NCI-H1436 treated with DMSO at 0.1 percent for 48 hours (cell line): ENCODE data around the gene ANO2.
"Not testable (repeated sequence)": the region's sequence is repeated elsewhere in the genome, so short reads cannot be mapped to it uniquely, and the experiment has no call there.

Experiments
- DNase-seq: peaks from one replicate; lab custom pipeline; 2025; lab: John Stamatoyannopoulos, UW

Gene ANO2

DNA sequence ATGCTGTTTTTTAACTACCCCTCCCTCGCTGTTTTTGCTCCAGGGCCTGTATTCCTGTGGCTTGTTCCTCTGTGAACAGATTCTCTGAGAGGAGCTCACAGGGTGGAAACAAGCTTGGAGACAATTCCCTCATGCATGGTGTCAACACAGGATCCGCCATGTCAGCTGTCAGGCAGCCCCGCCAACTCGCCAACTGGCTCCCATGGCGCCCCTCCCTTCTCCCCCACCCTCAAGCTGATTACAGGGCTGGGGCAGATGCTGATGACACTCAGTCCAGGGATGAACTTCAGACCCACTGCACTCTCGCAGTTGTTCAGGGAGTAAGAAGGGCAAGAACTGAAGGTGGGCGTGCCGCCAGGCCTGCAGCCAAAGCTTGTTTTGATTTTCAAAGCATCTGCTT lies 283.2 kb downstream of the ANO2 start:
- no peak for DNase-seq

DNA sequence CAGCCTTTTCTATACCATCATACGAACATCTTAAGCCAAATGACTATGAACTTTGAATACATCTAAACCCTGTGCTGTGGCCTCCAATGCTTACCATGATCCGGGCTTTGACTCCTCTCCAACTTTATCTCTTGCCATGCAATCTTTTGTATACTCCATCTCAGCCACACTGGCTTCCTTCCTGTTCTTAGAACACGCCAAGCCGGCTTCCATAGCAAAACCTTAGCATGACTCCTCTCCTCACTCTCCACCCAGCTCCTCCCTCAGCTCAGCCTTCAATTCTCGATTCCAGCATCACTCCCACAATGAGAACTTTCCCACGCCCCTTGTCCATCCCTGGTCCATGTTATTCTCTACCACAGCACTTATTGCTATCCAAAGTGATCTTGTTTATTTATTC lies 284.8 kb downstream of the ANO2 start:
- no peak for DNase-seq

DNA sequence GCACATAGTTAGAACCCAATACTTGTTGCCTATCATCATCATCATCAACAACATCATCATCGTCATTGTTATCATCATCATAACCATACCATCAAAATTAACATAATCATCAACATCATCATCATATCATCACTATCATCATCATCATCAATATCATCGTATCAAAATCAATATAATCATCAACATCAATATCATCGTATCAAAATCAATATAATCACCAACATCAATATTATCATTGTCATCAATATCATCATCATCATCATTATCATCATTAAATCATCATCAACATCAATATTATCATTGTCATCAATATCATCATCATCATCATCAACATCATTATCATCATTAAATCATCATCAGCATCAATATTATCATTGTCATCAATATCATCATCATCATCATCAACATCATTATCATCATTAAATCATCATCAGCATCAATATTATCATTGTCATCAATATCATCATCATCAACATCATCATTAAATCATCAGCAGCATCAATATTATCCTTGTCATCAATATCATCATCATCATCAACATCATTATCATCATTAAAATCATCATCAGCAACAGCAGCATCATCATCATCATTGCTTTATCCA lies 286.6 kb downstream of the ANO2 start:
- DNase-seq: not testable (repeated sequence)

DNA sequence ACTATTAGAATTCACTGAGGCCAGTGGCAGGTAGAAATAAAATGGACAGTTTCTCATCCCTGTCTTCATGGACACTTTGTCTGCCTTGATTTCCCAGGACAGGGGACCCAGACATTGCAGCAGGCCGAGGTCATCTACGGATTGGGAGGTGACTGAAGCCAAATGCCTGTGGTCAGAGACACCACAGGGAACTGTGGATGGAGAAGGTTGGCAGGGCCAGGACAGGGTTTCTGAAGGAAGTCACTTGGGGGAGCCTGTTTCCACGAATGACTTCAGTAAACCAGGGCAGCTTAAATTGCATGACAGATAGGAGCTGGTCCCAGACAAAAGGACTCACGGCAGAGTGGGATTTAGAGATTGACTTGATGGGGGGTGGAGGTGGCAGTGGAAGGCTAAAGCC lies 288.2 kb downstream of the ANO2 start:
- no peak for DNase-seq

DNA sequence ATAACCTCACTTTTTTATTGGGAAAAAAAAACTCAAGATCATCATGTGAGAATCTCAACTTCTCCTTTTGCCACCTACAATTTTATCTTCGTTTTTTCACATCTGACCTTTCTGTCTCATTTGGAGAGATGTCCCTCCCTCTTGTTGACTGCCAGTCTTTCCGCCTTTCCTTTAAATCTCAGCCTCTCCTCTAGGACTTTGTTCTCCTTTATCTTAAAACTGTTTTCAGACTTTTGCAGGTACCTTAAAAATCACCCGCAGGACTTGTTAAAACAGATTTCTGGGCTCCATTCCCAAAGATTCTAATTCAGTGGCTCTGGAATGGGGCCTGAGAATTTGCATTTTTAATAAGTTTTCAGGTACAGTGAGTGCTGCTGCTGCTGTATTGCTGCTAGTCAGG lies 289.9 kb downstream of the ANO2 start:
- no peak for DNase-seq

DNA sequence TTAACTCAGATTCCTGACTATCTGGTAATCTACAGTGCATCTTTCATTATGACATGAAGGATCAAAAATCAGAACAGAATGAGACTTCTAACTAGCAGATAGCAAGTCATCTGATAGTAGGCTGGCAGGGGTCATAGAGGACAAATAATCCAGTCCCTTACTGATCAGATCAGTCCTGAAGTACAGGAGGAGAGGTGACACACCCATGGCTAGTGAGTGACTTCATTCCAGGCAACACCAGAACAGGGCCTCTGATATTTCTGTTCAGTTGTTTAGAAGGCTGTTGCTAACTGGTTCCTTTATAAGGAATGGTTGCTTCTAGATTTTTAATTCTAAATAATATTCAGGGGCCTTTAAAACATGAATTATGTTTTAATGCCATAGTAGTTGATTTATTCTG lies 291.0 kb downstream of the ANO2 start:
- DNase-seq: no peak

DNA sequence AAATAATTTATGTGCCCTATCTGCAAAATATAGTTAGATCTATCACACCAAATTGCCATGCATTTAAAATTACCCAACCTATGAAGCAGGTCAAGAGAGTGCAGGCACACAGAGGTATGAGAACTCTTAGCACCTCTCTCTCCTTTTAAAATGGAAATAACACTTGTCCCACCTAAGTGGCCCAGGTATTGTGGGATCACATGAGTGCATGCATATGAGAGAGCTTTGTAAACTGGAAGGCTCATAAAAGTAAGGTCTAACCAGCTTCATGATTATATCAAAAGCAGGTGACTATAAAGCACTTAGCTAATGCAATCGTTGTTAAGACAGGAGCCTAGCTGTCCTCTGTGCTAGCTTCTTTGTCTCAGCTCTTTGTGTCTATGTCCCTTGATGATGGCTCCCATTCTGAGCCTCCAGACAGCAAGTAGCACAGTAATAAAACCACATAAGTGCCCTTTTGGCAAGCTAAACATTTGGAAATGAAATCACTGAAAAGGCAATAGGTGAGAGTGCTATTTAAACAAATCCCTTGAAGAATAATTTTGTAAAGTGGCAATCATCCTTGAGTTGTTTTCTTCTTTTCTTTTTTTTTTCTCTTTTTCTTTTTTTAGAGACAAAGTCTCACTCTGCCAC lies 294.1 kb downstream of the ANO2 start:
- DNase-seq: peak; percentile 2

DNA sequence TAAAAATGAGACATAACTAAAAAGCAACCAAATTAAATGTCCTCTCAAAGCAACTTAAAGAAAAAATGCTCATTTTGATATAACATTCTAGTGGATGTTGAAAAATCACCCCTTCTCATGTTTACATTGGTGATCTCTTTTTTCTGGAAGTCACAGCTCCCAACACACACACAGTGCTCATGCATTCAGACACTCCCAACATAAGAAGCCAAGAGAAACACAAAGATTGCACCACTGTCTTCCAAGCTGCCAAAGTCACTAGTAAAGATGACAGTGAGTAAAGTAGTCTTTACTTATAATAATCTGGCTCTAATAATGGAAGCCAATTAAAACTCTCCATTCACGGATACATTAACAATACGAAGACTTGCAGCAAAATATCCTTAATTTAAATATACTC lies 294.8 kb downstream of the ANO2 start:
- no peak for DNase-seq

DNA sequence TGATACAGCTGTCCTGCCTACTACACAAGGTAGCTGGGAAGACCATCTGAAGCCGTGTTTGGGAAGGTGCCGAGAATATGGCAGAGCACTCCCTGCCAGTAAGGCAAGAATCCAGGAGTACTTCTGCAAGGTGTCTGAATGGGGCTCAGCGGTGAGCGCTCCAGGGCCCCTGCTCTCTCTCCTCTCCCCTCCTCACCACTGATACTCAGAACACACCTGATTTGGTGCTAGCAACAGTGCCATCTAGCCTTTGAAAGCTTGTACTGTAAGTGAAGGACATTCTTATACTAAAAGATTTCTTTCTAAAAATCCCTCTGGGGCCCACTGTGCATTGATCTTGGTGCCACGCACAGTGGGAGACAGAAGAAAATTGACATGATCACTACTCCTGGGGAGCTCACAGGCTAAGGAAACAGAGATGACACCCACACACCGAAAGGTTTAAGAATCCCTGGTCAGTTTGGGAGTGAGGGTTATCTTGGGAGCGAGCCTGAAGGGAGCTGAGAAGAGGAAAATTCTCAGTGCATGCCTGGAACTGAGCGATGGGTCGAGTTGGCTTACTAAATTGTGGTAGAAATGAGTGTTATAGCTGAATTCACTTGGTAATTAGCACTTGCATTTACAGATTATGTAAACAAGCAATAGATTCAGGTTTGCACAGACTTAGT lies 296.2 kb downstream of the ANO2 start:
- no peak for DNase-seq

DNA sequence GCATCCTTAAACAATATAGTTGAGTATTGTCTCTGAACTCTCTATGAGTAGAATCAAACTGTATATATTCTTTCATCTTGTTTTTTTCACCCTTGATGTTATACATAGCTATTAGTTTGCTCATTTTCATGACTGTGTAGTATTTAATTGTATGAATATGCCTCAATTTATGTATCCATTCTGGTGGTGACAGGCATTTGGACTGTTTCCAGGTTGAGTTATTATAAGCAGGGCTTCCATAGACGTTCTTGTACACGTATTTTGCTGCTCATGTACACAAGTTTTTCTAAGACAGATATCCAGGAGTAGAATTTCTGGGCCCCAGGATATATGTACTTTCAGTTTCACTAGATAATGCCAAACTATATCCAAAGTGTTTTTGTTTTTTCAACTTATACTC lies 301.8 kb downstream of the ANO2 start:
- no peak for DNase-seq

DNA sequence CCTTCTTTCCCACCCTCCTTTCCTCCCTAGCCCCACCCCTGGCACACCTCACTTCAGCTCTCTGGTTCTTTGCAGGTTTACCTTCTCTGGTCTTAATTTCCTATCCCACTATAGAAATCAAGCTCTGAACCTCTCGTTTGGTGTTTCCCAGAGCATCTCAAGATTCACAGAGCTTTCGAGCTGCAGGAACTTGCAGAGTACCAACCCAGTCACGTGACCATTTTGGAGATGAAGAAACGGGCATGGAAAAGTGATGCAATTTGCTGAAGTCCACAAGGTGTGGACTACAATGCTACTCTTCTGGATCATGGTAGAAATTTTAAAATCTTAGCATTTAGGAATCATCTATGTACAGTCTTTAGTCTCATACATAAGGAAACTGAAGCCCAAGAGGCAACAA lies 307.4 kb downstream of the ANO2 start:
- no peak for DNase-seq

DNA sequence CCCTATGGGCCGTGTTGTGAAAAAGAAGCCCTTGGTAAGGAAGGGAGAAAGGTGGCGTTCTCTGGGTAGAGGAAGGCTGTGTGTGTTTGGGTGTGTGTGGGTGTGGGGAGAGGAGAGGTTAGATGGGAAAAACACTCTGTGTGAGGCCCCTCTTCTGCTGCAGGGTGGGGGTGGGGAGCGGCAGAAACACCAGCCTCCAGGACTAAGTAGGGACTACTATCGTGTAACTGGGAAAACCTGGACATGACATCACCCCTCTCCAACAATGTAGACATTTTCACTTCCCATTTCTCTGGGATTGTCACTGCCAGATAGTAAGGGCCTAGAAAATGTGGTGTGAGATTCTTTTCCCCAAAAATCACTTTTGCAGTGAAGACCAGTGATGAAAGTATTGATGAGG lies 308.2 kb downstream of the ANO2 start:
- no peak for DNase-seq

DNA sequence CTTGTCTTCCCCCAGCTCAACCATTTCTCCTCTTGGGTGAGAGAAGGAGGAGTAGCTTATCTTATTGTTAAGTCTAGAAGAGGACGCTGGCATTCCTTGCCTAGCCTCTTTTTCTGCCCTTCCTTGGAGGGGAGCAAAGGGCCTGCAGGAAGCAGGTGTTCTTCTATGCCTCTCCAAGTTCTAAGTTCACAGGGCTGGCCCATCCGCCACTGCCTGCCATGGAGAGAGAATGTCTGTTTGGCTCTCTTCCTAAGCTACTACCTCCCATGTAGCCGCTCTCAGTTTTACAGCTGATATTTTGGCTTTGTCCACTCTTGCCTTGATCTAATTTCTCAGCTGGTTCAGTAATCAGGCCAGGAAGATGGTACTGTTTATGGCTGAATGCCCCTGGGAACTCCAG lies 312.0 kb downstream of the ANO2 start:
- no peak for DNase-seq

DNA sequence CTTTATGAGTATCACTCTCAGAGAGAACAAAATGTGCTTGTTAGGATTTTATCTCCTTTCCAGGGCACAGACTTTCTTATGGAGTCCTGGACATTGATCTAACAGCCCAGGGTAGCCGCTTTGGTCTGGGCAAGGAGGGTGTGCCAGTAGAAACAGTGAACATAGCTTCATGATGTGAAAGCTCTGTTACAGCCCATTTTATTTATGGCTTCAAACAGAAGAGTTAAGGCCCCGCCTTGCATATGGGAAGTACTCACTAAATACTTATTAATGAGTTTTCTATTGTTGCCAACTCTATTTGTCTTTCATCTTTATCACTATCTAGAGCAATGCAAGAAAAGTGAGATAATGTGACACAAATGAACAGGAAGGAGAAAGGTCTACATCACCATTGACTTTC lies 312.6 kb downstream of the ANO2 start:
- no peak for DNase-seq

DNA sequence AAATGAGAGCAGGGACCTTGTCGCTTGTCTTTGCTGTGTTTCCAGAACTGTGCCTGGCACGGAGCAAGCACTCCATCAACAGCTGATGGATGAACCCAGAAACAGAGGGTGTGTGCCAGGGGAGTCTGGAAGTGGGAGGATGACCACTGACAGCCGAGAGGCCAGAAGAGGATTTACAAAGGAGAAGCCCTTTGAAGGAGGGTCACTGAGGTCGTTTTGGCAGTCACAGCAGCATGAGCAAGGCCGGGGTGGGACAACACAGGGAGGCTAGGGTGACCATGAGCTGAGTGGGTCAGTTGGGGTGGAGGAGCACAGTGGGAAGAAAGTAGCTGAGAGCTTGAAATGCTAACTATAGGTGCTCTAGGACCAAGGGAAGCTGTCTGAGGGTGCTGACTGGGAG lies 313.6 kb downstream of the ANO2 start:
- no peak for DNase-seq

DNA sequence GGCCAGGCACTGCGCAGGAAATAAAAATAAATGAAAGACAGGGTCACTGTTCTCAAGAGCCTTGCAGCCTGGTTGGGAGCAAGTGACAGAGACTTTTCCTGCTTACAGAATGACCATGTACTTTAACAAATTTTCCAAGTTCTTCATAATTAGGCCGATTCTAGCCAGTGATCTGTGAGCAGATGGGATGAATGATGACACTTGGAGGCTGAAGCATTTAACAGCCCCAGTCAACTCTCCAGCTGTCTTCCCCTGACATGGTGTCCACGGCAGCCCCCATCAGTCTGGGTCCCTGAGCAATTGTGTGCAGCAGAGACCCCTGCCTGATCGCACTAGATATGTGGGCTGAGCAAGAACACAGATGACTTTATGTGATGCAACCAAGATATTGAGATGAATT lies 314.3 kb downstream of the ANO2 start:
- no peak for DNase-seq

DNA sequence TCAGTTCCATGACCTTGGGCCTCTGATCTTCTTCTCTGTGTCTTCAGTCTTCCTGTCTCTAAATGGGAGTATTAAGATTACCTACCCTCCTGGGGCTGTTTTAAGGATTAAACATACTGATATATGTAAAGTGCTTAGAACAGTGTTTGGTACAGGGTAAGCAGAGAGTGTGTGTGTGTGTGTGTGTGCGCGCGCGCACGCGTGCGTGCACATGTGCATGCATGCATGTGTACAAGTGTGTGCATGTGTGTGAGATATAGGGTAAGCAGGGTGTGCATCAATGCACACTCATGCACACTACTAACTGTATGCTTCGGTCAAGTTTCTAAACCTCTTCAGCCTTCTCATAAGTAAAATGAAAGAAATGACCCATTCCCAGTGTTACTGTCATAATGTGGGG lies 316.6 kb downstream of the ANO2 start:
- no peak for DNase-seq

DNA sequence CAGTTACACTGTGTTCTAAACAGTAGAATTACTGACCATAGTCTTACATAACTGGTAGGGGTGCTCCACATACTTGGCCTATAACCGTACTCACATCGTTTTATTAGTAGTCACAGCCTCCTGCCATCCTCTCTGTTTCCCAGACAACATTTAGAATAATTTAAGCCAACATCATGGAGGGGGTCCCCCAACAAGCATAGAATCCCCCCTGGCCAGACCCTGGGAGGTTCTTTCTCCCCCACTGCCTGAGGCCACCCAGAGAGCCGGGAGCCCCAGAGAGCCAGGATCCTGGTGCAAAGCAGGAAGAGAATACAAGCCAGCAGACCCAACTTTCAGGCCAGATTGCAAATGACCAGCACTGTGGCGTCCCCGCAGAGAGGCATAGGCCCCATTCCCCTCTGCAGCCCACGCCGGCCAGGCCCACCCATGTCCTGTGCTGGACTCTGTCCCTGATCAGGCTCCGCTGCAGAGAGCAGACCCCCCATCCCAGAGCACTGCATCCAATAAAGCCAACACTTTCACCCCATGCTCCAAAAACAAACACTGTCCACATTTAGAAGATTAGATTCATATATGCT lies 317.9 kb downstream of the ANO2 start:
- no peak for DNase-seq

DNA sequence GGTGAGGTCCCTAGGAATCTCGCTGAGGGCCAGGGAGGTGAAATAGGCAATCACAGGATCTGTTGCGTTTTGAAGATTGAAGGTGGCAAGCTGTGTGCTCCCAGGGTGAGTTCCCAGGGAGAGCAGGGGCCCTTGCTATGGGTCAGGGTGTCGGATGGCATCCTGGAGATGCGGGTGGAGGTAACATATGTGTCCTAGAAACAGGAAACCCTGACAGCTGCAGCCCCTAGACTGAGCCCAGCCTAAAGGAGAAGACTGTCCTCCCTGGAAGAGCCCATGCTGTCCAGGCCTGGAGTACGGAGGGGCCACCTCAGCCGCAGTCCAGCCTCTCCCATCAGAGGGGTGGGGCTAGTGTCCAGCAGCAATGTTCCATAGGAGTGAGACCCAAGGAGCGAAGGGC lies 318.9 kb downstream of the ANO2 start:
- DNase-seq: no peak

DNA sequence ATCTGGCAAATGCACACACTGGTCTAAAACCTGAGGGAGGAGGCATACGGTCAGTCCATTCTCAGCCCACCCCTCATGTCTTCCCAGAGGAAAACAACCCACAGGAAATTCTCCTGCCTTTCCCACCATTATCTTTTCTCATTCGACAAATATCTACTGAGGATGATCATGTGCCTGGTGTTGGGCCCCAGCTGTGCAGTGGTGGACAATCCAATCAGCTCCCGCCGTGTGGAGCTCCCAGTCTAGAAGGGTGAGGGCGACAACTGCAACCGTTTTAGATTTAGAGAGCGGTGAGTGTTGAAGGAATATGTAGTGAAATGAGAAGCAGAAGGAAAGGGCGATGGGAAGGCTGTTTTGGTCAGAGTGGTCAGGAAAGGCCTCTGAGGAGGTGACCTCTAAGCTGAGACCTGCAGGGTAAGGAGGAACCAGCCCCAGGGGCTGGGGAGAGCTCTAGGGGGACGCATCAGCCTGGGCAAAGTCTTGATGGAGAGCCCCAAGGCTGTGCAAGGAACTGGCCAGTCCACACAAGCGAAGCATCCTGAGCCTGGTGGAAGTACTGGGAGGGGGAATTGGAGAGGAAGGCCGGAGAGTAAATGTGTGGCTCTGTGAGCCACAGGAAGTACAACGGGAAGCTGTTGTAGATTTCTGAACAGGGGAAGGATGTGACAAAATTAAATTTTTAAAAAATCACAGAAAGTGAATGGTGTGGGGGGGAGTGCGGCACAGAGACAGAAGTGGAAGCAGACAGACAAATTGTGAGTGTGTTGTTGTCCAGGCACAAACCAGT lies 320.4 kb downstream of the ANO2 start:
- no peak for DNase-seq

DNA sequence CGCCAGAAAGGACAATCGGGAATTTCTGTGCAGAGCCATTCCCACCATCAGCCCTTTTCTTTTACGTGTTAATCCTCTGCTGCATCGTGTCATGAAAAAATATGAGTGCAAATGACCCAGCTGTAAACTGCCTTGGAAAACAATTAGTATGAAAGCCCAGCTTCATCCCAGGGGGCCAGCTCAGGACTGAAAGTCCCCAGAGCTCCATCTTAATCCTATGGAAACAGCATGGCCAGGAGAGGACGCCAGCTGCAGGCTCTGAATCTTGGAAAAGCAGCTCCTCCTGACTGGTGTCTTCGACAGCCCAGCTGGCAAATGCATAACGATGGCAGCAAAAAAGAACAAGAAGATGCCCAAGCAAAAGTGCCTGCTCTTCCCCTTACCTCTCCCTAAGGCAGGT lies 321.6 kb downstream of the ANO2 start:
- no peak for DNase-seq

DNA sequence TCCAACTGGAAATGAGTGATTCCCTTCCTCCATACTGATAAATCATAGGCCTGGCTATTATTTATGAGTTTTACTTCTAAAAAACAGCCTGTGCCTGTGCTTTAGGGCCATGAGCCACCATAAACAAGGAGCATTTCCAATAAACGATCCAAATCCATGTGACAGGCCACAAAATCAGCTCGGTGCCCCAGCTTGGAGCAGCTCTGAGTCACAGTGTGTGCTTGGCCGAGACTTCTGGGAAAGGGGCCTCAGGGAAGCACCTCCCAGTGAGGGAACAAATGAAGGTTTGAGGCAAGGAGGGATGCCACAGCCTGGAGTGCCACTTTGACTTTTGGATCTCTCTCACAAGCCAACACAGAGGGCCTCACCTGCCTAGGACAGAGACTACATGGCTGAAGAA lies 322.8 kb downstream of the ANO2 start:
- no peak for DNase-seq

DNA sequence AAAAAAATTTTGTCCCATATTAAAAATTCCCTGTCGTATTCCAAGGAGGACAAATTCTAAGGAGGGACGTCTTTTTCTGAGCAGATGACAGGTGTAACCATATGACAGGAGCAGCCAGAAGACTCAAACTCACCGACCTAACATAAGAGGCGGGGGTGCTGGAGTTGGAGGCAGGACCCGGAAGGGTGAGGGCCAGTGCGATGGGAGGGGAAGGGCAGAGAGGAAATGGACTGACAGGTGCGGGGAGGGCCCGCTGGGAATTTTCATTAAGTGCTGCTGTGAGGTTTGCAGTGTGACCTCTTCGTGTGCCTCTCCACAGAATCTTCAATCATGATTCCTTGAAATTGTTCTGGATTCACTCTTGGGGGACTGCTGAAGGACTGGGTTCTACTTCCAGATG lies 323.7 kb downstream of the ANO2 start:
- DNase-seq: no peak
